WTC11 (cell line): ENCODE results near the gene SFT2D1. TPM values are rescaled to one million over a fixed set of nuclear protein-coding genes. Genes with fewer than 3 reads are reported as not detected.
A peak's percentile ranks its signal among the peaks of the same experiment; 100 is the strongest.

Experiments
- KAT7 ChIP-seq: sonication (generic); formaldehyde crosslinking; IDR thresholded peaks from 2 replicates; pipeline ENCODE4 v1.8.1; 2023; ENCODE audit warnings: missing genetic modification reagents, mild to moderate bottlenecking, borderline replicate concordance
- SMAD4 ChIP-seq: sonication (generic); formaldehyde crosslinking; IDR thresholded peaks from 2 replicates; pipeline ENCODE4 v1.8.0; 2022; ENCODE audit warnings: mild to moderate bottlenecking, missing genetic modification reagents
- TEAD1 ChIP-seq: sonication (generic); formaldehyde crosslinking; IDR thresholded peaks from 2 replicates; pipeline ENCODE4 v1.8.0; 2022; ENCODE audit warnings: mild to moderate bottlenecking, missing genetic modification reagents
- ZNF138 ChIP-seq: sonication (generic); formaldehyde crosslinking; conservative IDR thresholded peaks from 2 replicates; pipeline ENCODE4 v1.8.1; 2022; ENCODE audit warnings: mild to moderate bottlenecking, moderate library complexity, missing genetic modification reagents
- ZNF219 ChIP-seq: sonication (generic); formaldehyde crosslinking; IDR thresholded peaks from 2 replicates; pipeline ENCODE4 v1.8.0; 2023; ENCODE audit warnings: missing genetic modification reagents, mild to moderate bottlenecking, borderline replicate concordance
- total RNA-seq: library from RNA; stranded (reverse); gene quantifications from 3 replicates; pipeline ENCODE4 v1.2.3, GENCODE V29; 2021
- TF ChIP-seq, protein P1 (sequence below): sonication (generic); formaldehyde crosslinking; IDR thresholded peaks from 2 replicates; pipeline ENCODE4 v1.8.0; 2022; ENCODE audit warnings: mild to moderate bottlenecking, missing genetic modification reagents
- TF ChIP-seq, protein P2 (sequence below): sonication (generic); formaldehyde crosslinking; IDR thresholded peaks from 2 replicates; pipeline ENCODE4 v1.8.0; 2022; ENCODE audit warnings: mild to moderate bottlenecking, missing genetic modification reagents
- TF ChIP-seq, protein P3 (sequence below): sonication (generic); formaldehyde crosslinking; IDR thresholded peaks from 2 replicates; pipeline ENCODE4 v1.8.1; 2022; ENCODE audit warnings: low read depth, missing genetic modification reagents, borderline replicate concordance
- TF ChIP-seq, protein P4 (sequence below): sonication (generic); formaldehyde crosslinking; IDR thresholded peaks from 2 replicates; pipeline ENCODE4 v1.8.0; 2023; ENCODE audit warnings: missing genetic modification reagents
- TF ChIP-seq, protein P5 (sequence below): sonication (generic); formaldehyde crosslinking; IDR thresholded peaks from 2 replicates; pipeline ENCODE4 v1.8.1; 2023; ENCODE audit warnings: mild to moderate bottlenecking, missing genetic modification reagents
- TF ChIP-seq, protein P6 (sequence below): sonication (generic); formaldehyde crosslinking; IDR thresholded peaks from 2 replicates; pipeline ENCODE4 v1.8.1; 2023; ENCODE audit warnings: mild to moderate bottlenecking, missing genetic modification reagents, borderline replicate concordance
- TF ChIP-seq, protein P7 (sequence below): sonication (generic); formaldehyde crosslinking; IDR thresholded peaks from 2 replicates; pipeline ENCODE4 v1.8.1; 2022; ENCODE audit warnings: mild to moderate bottlenecking, moderate library complexity, missing genetic modification reagents
- TF ChIP-seq, protein P8 (sequence below): sonication (generic); formaldehyde crosslinking; IDR thresholded peaks from 2 replicates; pipeline ENCODE4 v1.8.0; 2023; ENCODE audit warnings: missing genetic modification reagents, mild to moderate bottlenecking, borderline replicate concordance
- TF ChIP-seq, protein P9 (sequence below): sonication (generic); formaldehyde crosslinking; IDR thresholded peaks from 2 replicates; pipeline ENCODE4 v1.8.1; 2022; ENCODE audit warnings: low read depth, mild to moderate bottlenecking, moderate library complexity, missing genetic modification reagents, borderline replicate concordance

The SFT2D1 gene
- total RNA-seq, 1 experiment from 2014 or later, result 53.1 TPM

DNA sequence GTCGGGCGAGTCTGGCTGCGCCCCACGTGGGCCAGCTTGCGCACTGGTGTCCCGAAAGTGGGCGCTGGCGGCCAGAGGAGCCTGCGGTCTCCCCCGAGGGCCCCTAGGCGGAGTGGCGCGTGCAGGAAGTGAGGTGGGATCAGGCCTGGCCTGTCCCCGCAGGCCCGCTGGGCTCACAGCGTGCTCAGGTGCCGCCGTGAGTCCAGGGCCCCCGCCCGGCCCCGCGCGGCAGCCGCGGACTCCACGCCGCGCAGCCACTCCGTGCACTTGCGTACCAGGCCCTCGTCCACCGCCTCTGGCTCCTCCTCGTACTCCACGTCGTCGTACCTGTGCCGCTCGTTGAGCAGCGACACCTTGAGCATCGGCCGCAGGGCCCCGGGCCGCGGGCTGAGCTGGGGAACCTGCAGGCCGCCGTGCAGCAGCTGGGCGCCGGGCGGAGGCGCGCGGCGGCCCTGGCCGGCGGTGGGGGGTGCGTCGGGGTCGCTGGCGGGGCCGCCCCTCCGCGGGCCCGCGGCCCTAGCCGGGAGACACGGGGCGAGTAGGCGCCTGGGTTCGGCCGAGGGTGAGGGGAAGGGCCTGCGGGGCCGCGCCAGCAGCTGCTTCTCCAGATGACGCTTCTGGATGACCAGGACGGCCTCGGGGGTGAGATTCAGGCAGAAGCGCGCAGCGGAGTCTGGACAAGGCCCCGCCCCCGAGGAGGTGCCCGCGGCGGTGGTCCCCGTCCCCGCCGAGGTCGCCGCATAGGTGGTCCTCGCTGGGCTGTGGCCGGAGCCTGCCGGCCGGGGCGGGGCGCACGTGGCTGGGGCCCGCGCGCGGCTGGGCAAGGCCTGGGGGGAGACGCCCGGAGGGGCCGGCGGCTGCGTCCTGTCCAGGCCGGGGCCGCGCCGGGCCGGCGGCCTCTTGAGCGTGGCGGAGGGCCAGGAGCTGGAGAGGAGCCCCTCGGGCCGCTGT is 35.0 kb downstream of the SFT2D1 start (continued):
- TF ChIP-seq, protein P1, sequence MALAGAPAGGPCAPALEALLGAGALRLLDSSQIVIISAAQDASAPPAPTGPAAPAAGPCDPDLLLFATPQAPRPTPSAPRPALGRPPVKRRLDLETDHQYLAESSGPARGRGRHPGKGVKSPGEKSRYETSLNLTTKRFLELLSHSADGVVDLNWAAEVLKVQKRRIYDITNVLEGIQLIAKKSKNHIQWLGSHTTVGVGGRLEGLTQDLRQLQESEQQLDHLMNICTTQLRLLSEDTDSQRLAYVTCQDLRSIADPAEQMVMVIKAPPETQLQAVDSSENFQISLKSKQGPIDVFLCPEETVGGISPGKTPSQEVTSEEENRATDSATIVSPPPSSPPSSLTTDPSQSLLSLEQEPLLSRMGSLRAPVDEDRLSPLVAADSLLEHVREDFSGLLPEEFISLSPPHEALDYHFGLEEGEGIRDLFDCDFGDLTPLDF (CRISPR knock-in tag), result peak; percentile 86; the same call in 1 of the 2 replicates
- TF ChIP-seq, protein P2, sequence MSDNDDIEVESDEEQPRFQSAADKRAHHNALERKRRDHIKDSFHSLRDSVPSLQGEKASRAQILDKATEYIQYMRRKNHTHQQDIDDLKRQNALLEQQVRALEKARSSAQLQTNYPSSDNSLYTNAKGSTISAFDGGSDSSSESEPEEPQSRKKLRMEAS (CRISPR knock-in tag), result peak; percentile 94
- TF ChIP-seq, protein P3, sequence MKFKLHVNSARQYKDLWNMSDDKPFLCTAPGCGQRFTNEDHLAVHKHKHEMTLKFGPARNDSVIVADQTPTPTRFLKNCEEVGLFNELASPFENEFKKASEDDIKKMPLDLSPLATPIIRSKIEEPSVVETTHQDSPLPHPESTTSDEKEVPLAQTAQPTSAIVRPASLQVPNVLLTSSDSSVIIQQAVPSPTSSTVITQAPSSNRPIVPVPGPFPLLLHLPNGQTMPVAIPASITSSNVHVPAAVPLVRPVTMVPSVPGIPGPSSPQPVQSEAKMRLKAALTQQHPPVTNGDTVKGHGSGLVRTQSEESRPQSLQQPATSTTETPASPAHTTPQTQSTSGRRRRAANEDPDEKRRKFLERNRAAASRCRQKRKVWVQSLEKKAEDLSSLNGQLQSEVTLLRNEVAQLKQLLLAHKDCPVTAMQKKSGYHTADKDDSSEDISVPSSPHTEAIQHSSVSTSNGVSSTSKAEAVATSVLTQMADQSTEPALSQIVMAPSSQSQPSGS (CRISPR knock-in tag), result 0 out of 2 replicates have a peak, but pooled peaks have one; percentile 48
- TF ChIP-seq TEAD1 (CRISPR knock-in tag), result 0 out of 2 replicates have a peak, but pooled peaks have one; percentile 50
- TF ChIP-seq, protein P4, sequence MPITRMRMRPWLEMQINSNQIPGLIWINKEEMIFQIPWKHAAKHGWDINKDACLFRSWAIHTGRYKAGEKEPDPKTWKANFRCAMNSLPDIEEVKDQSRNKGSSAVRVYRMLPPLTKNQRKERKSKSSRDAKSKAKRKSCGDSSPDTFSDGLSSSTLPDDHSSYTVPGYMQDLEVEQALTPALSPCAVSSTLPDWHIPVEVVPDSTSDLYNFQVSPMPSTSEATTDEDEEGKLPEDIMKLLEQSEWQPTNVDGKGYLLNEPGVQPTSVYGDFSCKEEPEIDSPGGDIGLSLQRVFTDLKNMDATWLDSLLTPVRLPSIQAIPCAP, result 0 out of 2 replicates have a peak, but pooled peaks have one; percentile 24
- TF ChIP-seq, protein P5, sequence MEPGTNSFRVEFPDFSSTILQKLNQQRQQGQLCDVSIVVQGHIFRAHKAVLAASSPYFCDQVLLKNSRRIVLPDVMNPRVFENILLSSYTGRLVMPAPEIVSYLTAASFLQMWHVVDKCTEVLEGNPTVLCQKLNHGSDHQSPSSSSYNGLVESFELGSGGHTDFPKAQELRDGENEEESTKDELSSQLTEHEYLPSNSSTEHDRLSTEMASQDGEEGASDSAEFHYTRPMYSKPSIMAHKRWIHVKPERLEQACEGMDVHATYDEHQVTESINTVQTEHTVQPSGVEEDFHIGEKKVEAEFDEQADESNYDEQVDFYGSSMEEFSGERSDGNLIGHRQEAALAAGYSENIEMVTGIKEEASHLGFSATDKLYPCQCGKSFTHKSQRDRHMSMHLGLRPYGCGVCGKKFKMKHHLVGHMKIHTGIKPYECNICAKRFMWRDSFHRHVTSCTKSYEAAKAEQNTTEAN (CRISPR knock-in tag), result peak; percentile 92
- peak; percentile 87 for TF ChIP-seq ZNF219 (CRISPR knock-in tag)
- peak; percentile 32; the same call in 1 of the 2 replicates for TF ChIP-seq KAT7 (CRISPR knock-in tag)
- TF ChIP-seq, protein P6, sequence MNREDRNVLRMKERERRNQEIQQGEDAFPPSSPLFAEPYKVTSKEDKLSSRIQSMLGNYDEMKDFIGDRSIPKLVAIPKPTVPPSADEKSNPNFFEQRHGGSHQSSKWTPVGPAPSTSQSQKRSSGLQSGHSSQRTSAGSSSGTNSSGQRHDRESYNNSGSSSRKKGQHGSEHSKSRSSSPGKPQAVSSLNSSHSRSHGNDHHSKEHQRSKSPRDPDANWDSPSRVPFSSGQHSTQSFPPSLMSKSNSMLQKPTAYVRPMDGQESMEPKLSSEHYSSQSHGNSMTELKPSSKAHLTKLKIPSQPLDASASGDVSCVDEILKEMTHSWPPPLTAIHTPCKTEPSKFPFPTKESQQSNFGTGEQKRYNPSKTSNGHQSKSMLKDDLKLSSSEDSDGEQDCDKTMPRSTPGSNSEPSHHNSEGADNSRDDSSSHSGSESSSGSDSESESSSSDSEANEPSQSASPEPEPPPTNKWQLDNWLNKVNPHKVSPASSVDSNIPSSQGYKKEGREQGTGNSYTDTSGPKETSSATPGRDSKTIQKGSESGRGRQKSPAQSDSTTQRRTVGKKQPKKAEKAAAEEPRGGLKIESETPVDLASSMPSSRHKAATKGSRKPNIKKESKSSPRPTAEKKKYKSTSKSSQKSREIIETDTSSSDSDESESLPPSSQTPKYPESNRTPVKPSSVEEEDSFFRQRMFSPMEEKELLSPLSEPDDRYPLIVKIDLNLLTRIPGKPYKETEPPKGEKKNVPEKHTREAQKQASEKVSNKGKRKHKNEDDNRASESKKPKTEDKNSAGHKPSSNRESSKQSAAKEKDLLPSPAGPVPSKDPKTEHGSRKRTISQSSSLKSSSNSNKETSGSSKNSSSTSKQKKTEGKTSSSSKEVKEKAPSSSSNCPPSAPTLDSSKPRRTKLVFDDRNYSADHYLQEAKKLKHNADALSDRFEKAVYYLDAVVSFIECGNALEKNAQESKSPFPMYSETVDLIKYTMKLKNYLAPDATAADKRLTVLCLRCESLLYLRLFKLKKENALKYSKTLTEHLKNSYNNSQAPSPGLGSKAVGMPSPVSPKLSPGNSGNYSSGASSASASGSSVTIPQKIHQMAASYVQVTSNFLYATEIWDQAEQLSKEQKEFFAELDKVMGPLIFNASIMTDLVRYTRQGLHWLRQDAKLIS, result peak; percentile 69; the same call in 1 of the 2 replicates
- TF ChIP-seq, protein P7, sequence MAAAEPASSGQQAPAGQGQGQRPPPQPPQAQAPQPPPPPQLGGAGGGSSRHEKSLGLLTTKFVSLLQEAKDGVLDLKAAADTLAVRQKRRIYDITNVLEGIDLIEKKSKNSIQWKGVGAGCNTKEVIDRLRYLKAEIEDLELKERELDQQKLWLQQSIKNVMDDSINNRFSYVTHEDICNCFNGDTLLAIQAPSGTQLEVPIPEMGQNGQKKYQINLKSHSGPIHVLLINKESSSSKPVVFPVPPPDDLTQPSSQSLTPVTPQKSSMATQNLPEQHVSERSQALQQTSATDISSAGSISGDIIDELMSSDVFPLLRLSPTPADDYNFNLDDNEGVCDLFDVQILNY (CRISPR knock-in tag), result no peak
- no peak for TF ChIP-seq ZNF138 (CRISPR knock-in tag)
- TF ChIP-seq, protein P8, sequence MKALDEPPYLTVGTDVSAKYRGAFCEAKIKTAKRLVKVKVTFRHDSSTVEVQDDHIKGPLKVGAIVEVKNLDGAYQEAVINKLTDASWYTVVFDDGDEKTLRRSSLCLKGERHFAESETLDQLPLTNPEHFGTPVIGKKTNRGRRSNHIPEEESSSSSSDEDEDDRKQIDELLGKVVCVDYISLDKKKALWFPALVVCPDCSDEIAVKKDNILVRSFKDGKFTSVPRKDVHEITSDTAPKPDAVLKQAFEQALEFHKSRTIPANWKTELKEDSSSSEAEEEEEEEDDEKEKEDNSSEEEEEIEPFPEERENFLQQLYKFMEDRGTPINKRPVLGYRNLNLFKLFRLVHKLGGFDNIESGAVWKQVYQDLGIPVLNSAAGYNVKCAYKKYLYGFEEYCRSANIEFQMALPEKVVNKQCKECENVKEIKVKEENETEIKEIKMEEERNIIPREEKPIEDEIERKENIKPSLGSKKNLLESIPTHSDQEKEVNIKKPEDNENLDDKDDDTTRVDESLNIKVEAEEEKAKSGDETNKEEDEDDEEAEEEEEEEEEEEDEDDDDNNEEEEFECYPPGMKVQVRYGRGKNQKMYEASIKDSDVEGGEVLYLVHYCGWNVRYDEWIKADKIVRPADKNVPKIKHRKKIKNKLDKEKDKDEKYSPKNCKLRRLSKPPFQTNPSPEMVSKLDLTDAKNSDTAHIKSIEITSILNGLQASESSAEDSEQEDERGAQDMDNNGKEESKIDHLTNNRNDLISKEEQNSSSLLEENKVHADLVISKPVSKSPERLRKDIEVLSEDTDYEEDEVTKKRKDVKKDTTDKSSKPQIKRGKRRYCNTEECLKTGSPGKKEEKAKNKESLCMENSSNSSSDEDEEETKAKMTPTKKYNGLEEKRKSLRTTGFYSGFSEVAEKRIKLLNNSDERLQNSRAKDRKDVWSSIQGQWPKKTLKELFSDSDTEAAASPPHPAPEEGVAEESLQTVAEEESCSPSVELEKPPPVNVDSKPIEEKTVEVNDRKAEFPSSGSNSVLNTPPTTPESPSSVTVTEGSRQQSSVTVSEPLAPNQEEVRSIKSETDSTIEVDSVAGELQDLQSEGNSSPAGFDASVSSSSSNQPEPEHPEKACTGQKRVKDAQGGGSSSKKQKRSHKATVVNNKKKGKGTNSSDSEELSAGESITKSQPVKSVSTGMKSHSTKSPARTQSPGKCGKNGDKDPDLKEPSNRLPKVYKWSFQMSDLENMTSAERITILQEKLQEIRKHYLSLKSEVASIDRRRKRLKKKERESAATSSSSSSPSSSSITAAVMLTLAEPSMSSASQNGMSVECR (CRISPR knock-in tag), result peak; percentile 37; the same call in 1 of the 2 replicates
- 0 out of 2 replicates have a peak, but pooled peaks have one; percentile 59 for TF ChIP-seq SMAD4 (CRISPR knock-in tag)
- TF ChIP-seq, protein P9, sequence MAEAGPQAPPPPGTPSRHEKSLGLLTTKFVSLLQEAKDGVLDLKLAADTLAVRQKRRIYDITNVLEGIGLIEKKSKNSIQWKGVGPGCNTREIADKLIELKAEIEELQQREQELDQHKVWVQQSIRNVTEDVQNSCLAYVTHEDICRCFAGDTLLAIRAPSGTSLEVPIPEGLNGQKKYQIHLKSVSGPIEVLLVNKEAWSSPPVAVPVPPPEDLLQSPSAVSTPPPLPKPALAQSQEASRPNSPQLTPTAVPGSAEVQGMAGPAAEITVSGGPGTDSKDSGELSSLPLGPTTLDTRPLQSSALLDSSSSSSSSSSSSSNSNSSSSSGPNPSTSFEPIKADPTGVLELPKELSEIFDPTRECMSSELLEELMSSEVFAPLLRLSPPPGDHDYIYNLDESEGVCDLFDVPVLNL (CRISPR knock-in tag), result 0 out of 2 replicates have a peak, but pooled peaks have one; percentile 48
